Effector CD8-positive, alpha-beta T cell (primary cell): ENCODE results near the gene TRPM4.

ENCODE experiments used
- DNase-seq: peaks from one replicate; lab custom pipeline; 2025; lab: John Stamatoyannopoulos, UW

The TRPM4 gene

GRCh38 chr19:49231804-49232203 lies 74.2 kb downstream of the TRPM4 start:
- DNase-seq, result no peak

GRCh38 chr19:49233163-49233562 lies 75.6 kb downstream of the TRPM4 start:
- DNase-seq, result no peak

DNA sequence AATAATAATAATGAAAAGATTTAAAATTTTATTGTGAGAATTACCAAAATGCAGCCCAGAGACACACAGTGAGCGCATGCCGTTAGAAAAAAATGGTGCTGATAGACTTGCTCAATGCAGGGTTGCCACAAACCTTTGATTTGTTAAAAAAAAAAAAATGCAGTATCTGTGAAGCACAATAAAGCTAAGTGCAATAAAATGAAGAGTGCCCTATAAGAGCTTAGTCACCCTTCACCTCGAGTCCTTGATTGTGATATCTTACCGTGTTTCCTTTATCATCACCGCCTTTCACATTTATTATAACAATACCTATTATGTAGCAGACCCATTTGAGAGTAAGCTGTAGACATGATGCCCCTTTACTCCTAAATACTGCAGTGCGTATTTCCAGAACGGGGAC lies 84.2 kb downstream of the TRPM4 start:
- DNase-seq, result no peak

- DNase-seq, result no peak
Measured at GRCh38 chr19:49243129-49243528, 85.5 kb downstream of the TRPM4 start.

DNA sequence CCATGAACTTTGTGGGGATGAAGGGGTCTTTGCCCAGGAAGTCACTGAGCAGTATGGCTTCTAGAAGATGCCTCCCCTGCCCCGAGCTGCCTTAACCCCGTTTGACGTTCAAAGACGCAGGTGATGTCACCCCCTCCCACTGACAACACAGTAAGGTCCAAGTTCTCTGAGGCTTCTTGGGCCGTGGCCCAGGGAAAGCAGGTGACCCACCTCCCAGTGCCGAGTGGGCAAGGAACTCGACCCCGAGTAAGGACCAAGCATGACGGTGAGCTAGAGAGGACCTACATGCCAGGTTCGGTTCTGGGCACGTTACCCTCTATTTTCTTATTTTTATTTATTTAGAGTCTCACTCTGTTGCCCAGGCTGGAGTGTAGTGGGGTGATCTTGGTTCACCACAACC lies 86.1 kb downstream of the TRPM4 start:
- no peak for DNase-seq

GRCh38 chr19:49244256-49244655 lies 86.7 kb downstream of the TRPM4 start:
- no peak for DNase-seq

DNA sequence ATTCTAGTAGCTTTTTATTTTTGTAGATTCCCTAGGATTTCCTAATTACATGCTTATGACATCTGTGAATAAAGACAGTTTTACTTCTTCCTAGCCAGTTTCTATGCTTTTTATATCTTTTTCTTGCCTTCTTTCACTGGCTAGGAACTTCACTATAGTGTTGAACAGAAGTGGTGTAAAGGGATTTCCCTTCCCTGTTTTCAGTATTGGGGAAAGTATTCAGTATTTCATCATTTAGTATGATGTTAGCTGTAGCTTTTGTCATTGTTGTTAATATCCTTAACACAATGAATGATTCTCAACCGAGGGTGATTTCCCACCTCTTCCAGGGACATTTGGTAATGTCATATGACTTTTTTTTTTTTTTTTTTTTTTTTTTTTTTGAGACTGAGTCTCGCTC lies 90.1 kb downstream of the TRPM4 start:
- no peak for DNase-seq

GRCh38 chr19:49249933-49250332 lies 92.3 kb downstream of the TRPM4 start:
- no peak for DNase-seq

- DNase-seq, result no peak
Measured at GRCh38 chr19:49255674-49256073, 98.1 kb downstream of the TRPM4 start.

DNA sequence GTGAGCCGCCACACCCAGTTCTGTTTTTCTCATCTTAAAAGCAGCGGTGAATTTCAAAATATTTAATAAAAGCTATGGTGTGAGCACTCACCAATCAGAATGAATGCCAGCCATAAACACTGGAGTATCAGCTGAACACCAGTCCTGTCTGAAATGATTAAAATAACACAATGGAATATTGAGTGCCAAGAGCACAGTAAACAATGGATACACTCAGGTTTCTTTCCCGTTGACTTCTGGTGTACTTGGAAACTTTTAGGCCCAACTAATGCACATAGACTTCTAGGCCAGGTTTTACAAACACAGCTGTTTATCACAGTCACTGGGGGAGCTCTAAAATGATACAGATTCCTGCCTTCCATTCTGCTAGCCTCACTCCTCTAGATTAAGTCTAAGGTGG lies 99.1 kb downstream of the TRPM4 start:
- no peak for DNase-seq
